CD4-positive, CD25-positive, alpha-beta regulatory T cell (primary cell): ENCODE measurements around the gene HOXC6. TPM values are rescaled to one million over a fixed set of nuclear protein-coding genes. Genes with fewer than 3 reads are reported as not detected.

Experiments
- ATAC-seq, 2 donors: fragments of 150-1000 bp; cut with Tn5 transposase; one replicate each; pipeline ENCODE4 v1.10.0; 2021; ENCODE audit warnings: low read depth in 2 of 2, moderate number of reproducible peaks in 2 of 2, moderate library complexity in 1 of 2
- DNase-seq, 3 donors: peaks; one replicate each; pipeline versions ENCODE4 v3.0.0 to v3.0.0-alpha.2; 2012 to 2022; ENCODE audit warnings: mixed read lengths in 1 of 3
- H3K27ac ChIP-seq: one replicate; pipeline ENCODE4 v1.7.0; 2013; ENCODE audit warnings: mild to moderate bottlenecking, low read length; ENCODE audit not compliant: insufficient read depth, poor library complexity, severe bottlenecking
- H3K27me3 ChIP-seq: one replicate; pipeline ENCODE4 v1.7.0; 2013; ENCODE audit warnings: low read length; ENCODE audit not compliant: control insufficient read depth, insufficient read depth
- H3K36me3 ChIP-seq: one replicate; pipeline ENCODE4 v1.7.0; 2013; ENCODE audit warnings: mild to moderate bottlenecking, low read length, moderate library complexity; ENCODE audit not compliant: control insufficient read depth, insufficient read depth
- H3K4me1 ChIP-seq: 2 replicates; pipeline ENCODE4 v1.7.0; 2013; ENCODE audit warnings: mild to moderate bottlenecking, low read length; ENCODE audit not compliant: insufficient read depth, control insufficient read depth, poor library complexity, severe bottlenecking
- H3K4me3 ChIP-seq: one replicate; pipeline ENCODE4 v1.7.0; 2013; ENCODE audit warnings: low read depth, mild to moderate bottlenecking, low read length, moderate library complexity
- H3K9me3 ChIP-seq, 2 experiments: 1 replicate in 1 of 2; 2 replicates in 1 of 2; pipeline ENCODE4 v1.7.0; 2013; ENCODE audit warnings: low read length in 2 of 2, mild to moderate bottlenecking in 1 of 2, moderate library complexity in 1 of 2; ENCODE audit not compliant: control insufficient read depth in 2 of 2
- H3K27ac Mint-ChIP-seq, 3 donors: one replicate each; pipeline ENCODE4 v1.8.0; 2020 to 2022; ENCODE audit warnings: mild to moderate bottlenecking in 3 of 3, mixed read lengths in 3 of 3, moderate library complexity in 2 of 3
- H3K27me3 Mint-ChIP-seq: one replicate; pipeline ENCODE4 v1.8.0; 2022; ENCODE audit warnings: mild to moderate bottlenecking, mixed read lengths
- H3K36me3 Mint-ChIP-seq: one replicate; pipeline ENCODE4 v1.8.0; 2020; ENCODE audit warnings: mixed read lengths
- H3K4me1 Mint-ChIP-seq, 4 donors: one replicate each; pipeline ENCODE4 v1.8.0; 2020 to 2022; ENCODE audit warnings: mixed read lengths in 4 of 4, mild to moderate bottlenecking in 1 of 4
- H3K4me3 Mint-ChIP-seq, 4 donors: one replicate each; pipeline ENCODE4 v1.8.0; 2020 to 2022; ENCODE audit warnings: mild to moderate bottlenecking in 4 of 4, mixed read lengths in 4 of 4, moderate library complexity in 3 of 4
- H3K9me3 Mint-ChIP-seq, 7 donors: one replicate each; pipeline ENCODE4 v1.8.0; 2020 to 2022; ENCODE audit warnings: mixed read lengths in 7 of 7, mild to moderate bottlenecking in 3 of 7, moderate library complexity in 2 of 7
- polyA plus RNA-seq, 4 donors: library from polyadenylated mRNA; unstranded; fragments of 300-500 nt; fragmentation: Illumina TruSeq; gene quantifications; one replicate each; pipeline ENCODE4 v1.2.3, GENCODE V29; 2021
- total RNA-seq: library from RNA; stranded (reverse); gene quantifications from one replicate; pipeline ENCODE4 v1.2.3, GENCODE V29; 2022

The HOXC6 gene
- total and polyA plus RNA-seq, 5 donors from 2014 or later, result not detected

GRCh38 chr12:54060975-54061778 is 32.9 kb downstream of the HOXC6 start:
- peaks cover 61% of the 10 kb centered on the region for H3K27me3 ChIP-seq

GRCh38 chr12:54065677-54066076 is 37.4 kb downstream of the HOXC6 start:
- H3K27me3 ChIP-seq, result peaks cover 43% of the 10 kb centered on the region
- no peak for ATAC-seq

More at GRCh38 chr12:54060975-54061778, 32.9 kb downstream of the HOXC6 start:
- peaks cover 0 to 3% (median 0%) of the 10 kb centered on the region in 7 donors for H3K9me3 Mint-ChIP-seq
- no peak overlapping the region for H3K27ac Mint-ChIP-seq
- DNase-seq (no peak), ATAC-seq (no peak)
- Histone ChIP-seq H3K27ac (no peak overlapping the region), H3K36me3 (no peaks in the 10 kb centered on the region), H3K9me3 (no peaks in the 10 kb centered on the region), H3K4me1 (no peaks in the 10 kb centered on the region), H3K4me3 (no peak overlapping the region)
- H3K4me1 Mint-ChIP-seq, result no peaks in the 10 kb centered on the region
- H3K36me3 Mint-ChIP-seq, result peaks cover 5% of the 10 kb centered on the region
- peaks cover 78% of the 10 kb centered on the region for H3K27me3 Mint-ChIP-seq
- no peak overlapping the region for H3K4me3 Mint-ChIP-seq

GRCh38 chr12:54066408-54066807 is 38.2 kb downstream of the HOXC6 start:
- H3K4me3 ChIP-seq, result no peak overlapping the region
- Mint-ChIP-seq H3K27me3 (peaks cover 63% of the 10 kb centered on the region), H3K4me3 (no peak overlapping the region), H3K27ac (no peak overlapping the region), H3K36me3 (peaks cover 5% of the 10 kb centered on the region), H3K9me3 (no peaks in the 10 kb centered on the region), H3K4me1 (no peaks in the 10 kb centered on the region)
- peaks cover 38% of the 10 kb centered on the region for H3K27me3 ChIP-seq
- H3K9me3 ChIP-seq, result no peaks in the 10 kb centered on the region
- no peaks in the 10 kb centered on the region for H3K36me3 ChIP-seq
- H3K27ac ChIP-seq, result no peak overlapping the region
- no peak for DNase-seq
- no peak for ATAC-seq
- no peaks in the 10 kb centered on the region for H3K4me1 ChIP-seq

More at GRCh38 chr12:54065677-54066076, 37.4 kb downstream of the HOXC6 start:
- Mint-ChIP-seq H3K27me3 (peaks cover 65% of the 10 kb centered on the region), H3K9me3 (no peaks in the 10 kb centered on the region), H3K4me3 (no peak overlapping the region), H3K27ac (no peak overlapping the region), H3K4me1 (no peaks in the 10 kb centered on the region), H3K36me3 (peaks cover 5% of the 10 kb centered on the region)
- DNase-seq, result no peak
- Histone ChIP-seq H3K27ac (no peak overlapping the region), H3K4me1 (no peaks in the 10 kb centered on the region), H3K36me3 (no peaks in the 10 kb centered on the region), H3K4me3 (no peak overlapping the region), H3K9me3 (no peaks in the 10 kb centered on the region)

- DNase-seq (no peak), ATAC-seq (no peak)
- Mint-ChIP-seq H3K27ac (no peak overlapping the region), H3K4me1 (no peaks in the 10 kb centered on the region), H3K9me3 (no peaks in the 10 kb centered on the region), H3K36me3 (no peaks in the 10 kb centered on the region), H3K27me3 (peaks cover 58% of the 10 kb centered on the region), H3K4me3 (no peak overlapping the region)
- H3K4me1 ChIP-seq, result no peaks in the 10 kb centered on the region
- peaks cover 34% of the 10 kb centered on the region for H3K27me3 ChIP-seq
- H3K36me3 ChIP-seq, result no peaks in the 10 kb centered on the region
- no peak overlapping the region for H3K4me3 ChIP-seq
- H3K9me3 ChIP-seq, result no peaks in the 10 kb centered on the region
- H3K27ac ChIP-seq, result no peak overlapping the region
These were observed 40.3 kb downstream of the HOXC6 start for GRCh38 chr12:54068418-54069070.

GRCh38 chr12:54071942-54072341 is 43.7 kb downstream of the HOXC6 start:
- no peak overlapping the region for H3K27ac Mint-ChIP-seq
- H3K4me3 Mint-ChIP-seq, result no peak overlapping the region
- Histone ChIP-seq H3K36me3 (no peaks in the 10 kb centered on the region), H3K27me3 (peaks cover 15% of the 10 kb centered on the region), H3K4me1 (no peaks in the 10 kb centered on the region), H3K27ac (no peak overlapping the region), H3K9me3 (no peaks in the 10 kb centered on the region), H3K4me3 (no peak overlapping the region)
- ATAC-seq, result no peak
- DNase-seq, result no peak
- H3K9me3 Mint-ChIP-seq, result no peaks in the 10 kb centered on the region
- peaks cover 45% of the 10 kb centered on the region for H3K27me3 Mint-ChIP-seq
- H3K4me1 Mint-ChIP-seq, result no peaks in the 10 kb centered on the region
- no peaks in the 10 kb centered on the region for H3K36me3 Mint-ChIP-seq

GRCh38 chr12:54074308-54074707 is 46.1 kb downstream of the HOXC6 start:
- H3K4me1 ChIP-seq, result no peaks in the 10 kb centered on the region
- DNase-seq, result no peak
- Mint-ChIP-seq H3K4me3 (no peak overlapping the region), H3K27me3 (peaks cover 40% of the 10 kb centered on the region), H3K4me1 (no peaks in the 10 kb centered on the region), H3K9me3 (peaks cover 0 to 2% (median 0%) of the 10 kb centered on the region in 7 donors), H3K36me3 (no peaks in the 10 kb centered on the region), H3K27ac (no peak overlapping the region)
- H3K36me3 ChIP-seq, result no peaks in the 10 kb centered on the region
- no peak for ATAC-seq
- H3K27me3 ChIP-seq, result peaks cover 14% of the 10 kb centered on the region
- H3K4me3 ChIP-seq, result no peak overlapping the region
- H3K27ac ChIP-seq, result no peak overlapping the region
- no peaks in the 10 kb centered on the region for H3K9me3 ChIP-seq

- no peaks in the 10 kb centered on the region for H3K36me3 Mint-ChIP-seq
- H3K27ac Mint-ChIP-seq, result no peak overlapping the region
- no peak overlapping the region for H3K27ac ChIP-seq
- H3K4me1 Mint-ChIP-seq, result peaks cover 0 to under 1% (median 0%) of the 10 kb centered on the region in 4 donors
- DNase-seq (no peak), ATAC-seq (no peak)
- H3K36me3 ChIP-seq, result no peaks in the 10 kb centered on the region
- H3K27me3 Mint-ChIP-seq, result peaks cover 40% of the 10 kb centered on the region
- peaks cover 13% of the 10 kb centered on the region for H3K27me3 ChIP-seq
- H3K9me3 Mint-ChIP-seq, result peaks cover 0 to 2% (median 0%) of the 10 kb centered on the region in 7 donors
- H3K4me3 Mint-ChIP-seq, result no peak overlapping the region
- no peaks in the 10 kb centered on the region for H3K4me1 ChIP-seq
- no peaks in the 10 kb centered on the region for H3K9me3 ChIP-seq
- H3K4me3 ChIP-seq, result no peak overlapping the region
These were observed 47.2 kb downstream of the HOXC6 start for GRCh38 chr12:54075409-54075808.
